GM18870 (cell line): ENCODE results near the gene GPX1.

ENCODE experiments used
- ATAC-seq: cut with Tn5 transposase; IDR thresholded peaks from one replicate; pipeline ENCODE4 v1.9.1; 2021; ENCODE audit warnings: moderate library complexity; ENCODE audit not compliant: unreplicated experiment

Gene GPX1

DNA sequence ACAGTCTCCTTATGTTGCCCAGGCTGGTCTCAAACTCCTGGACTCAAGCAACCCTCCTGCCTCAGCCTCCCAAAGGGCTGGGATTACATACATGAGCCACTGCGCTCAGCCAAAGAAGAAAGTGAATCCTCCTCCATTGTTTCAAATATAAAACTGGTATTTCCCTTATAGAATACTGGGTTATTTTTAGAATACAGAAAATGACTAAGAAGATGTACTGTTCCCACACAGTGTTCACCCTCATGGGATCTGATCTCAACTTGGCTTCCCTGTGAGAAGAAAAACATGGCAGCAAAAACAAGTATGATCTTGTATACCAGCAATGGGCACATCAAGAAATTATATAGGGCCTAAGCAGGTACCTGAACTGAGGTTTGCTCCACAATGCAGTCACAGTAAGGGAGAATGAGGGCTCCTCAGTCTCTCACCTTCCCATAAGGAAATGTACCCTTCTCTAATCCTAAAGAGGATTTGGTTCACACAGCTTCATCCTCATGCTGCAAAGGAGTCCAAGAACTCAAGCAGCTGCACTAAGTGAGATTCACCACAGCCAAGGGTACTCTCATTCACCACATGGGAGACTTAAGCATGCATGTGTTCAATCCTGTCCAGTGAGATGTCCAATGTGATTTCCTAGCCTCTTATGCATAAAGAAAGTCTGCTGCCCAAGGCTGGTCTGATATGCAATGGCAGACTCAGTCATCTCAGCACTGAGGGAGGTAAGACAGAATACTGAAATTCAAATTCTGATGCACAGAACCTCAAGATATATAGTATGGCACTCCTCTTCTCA lies 44.1 kb downstream of the GPX1 start:
- no peak for ATAC-seq

DNA sequence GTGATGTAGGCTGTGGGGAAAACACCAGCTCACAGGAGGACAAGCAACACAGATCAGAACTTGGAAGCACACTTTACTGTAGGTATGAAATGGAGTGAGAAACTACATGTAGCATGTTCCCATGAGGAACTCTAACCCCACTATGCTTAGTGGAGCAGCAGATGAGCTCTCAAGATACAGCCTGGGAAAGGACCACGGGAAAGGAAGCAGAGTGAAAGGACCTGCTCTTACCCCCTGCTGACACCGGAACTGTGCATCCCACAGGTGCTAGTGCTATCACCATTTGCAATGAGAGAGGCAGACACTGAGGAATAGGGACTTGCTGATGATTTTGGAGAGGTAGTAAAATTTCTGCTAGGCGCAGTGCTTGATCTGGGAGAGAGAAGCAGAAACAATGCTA lies 46.9 kb downstream of the GPX1 start:
- no peak for ATAC-seq

DNA sequence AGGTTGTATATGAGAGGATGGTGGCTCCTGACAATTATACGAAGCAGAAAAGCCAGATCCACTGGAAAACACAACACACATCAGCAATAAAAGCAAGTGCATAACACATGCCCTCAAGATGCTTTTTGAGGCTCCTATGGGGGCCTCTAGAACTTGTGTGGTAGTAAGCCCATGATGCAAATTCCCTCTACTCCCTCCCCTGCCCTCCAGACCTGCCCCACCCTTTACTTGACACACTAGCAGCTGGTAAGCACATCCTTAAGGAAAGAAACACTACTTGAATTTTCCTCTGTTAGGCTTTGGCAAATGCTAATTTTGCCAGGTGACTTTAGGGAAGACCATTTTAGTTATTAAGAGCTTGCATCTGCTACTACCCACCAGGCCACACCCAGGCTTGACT lies 47.5 kb downstream of the GPX1 start:
- no peak for ATAC-seq
